ENCODE results near the gene NKAIN2.

GRCh38 chr6:124872361-124873065 lies 1068.8 kb downstream of the NKAIN2 start:
- no peak for TF ChIP-seq BHLHE40 (IDR thresholded peaks at IDR 0.05; ENCODE audit: low read length)
- TF ChIP-seq EP300 (IDR thresholded peaks at IDR 0.05; ENCODE audit: low read length): no peak
- TF ChIP-seq TCFL5 (CRISPR knock-in tag; conservative IDR thresholded peaks at IDR 0.05): no peak
- TF ChIP-seq HIVEP1 (CRISPR knock-in tag; IDR thresholded peaks at IDR 0.05): no peak
- TF ChIP-seq ZNF407 (IDR thresholded peaks at IDR 0.05; ENCODE audit: low read depth): no peak
- no peak for TF ChIP-seq ELK1 (CRISPR knock-in tag; IDR thresholded peaks at IDR 0.05)
- TF ChIP-seq EZH2 (IDR thresholded peaks at IDR 0.05; ENCODE audit: borderline replicate concordance, low read depth, low read length): no peak
- TF ChIP-seq CTCF (IDR thresholded peaks at IDR 0.05 in 2 of 3, conservative IDR thresholded peaks at IDR 0.05 in 1 of 3; ENCODE audit: insufficient read depth in 2 of 3, low read depth in 1 of 3, low read length in 3 of 3): no peak
